GM13977 (cell line): ENCODE data around the gene C1R.

Experiments
- DNase-seq: peaks from one replicate; pipeline ENCODE4 v3.0.0; 2012; ENCODE audit warnings: low spot score
- CTCF ChIP-seq: IDR thresholded peaks from 2 replicates; pipeline ENCODE4 v1.5.1; 2012; ENCODE audit warnings: mild to moderate bottlenecking, control low read depth; ENCODE audit not compliant: insufficient read depth; ENCODE audit errors: extremely low read depth, missing control alignments
- in situ Hi-C: fragments of 300-500 bp; cut with MboI; formaldehyde crosslinking; loops from one replicate; pipeline ENCODE4 v1.12.0; 2022; ENCODE audit warnings: low sequenced_read_pairs, low pct_unique_long_range_greater_than_20kb, mixed read lengths, inconsistent platforms; ENCODE audit not compliant: unreplicated experiment

The C1R gene

GRCh38 chr12:7101047-7101693 lies 8.9 kb upstream of the C1R start:
- DNase-seq, result no peak
- TF ChIP-seq CTCF, result no peak
- in situ Hi-C loops, result loop anchor here (25.0 kb wide), 1 partner anchor 164 kb away; the partner anchor contains the start of genes ATN1, C12orf57 and RNU7-1

DNA sequence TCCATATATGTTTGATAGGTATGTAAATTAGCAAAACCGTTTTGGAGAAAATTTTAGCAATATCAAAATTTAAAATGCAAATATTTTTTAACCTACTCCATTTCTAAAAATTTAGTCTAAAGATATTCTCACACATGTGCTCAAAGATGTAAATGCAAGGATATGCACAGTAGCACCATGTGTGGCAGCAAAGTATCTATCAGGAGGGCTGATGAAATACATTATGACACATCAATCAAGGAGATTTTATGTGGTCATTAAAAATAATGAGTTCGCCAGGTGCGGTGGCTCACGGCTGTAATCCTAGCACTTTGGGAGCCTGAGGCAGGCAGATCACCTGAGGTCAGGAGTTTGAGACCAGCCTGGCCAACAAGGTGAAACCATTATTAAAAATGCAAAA lies 8.0 kb upstream of the C1R start:
- DNase-seq, result no peak
- no peak for TF ChIP-seq CTCF
- in situ Hi-C loops, result loop anchor here (25.0 kb wide), 1 partner anchor 163 kb away; the partner anchor contains the start of genes ATN1, C12orf57 and RNU7-1

GRCh38 chr12:7099290-7099996 lies 7.2 kb upstream of the C1R start:
- no peak for TF ChIP-seq CTCF
- in situ Hi-C loops, result no loop called here
- DNase-seq, result no peak

GRCh38 chr12:7096979-7097378 lies 4.7 kb upstream of the C1R start:
- DNase-seq, result no peak
- TF ChIP-seq CTCF, result no peak
- in situ Hi-C loops, result no loop called here

DNA sequence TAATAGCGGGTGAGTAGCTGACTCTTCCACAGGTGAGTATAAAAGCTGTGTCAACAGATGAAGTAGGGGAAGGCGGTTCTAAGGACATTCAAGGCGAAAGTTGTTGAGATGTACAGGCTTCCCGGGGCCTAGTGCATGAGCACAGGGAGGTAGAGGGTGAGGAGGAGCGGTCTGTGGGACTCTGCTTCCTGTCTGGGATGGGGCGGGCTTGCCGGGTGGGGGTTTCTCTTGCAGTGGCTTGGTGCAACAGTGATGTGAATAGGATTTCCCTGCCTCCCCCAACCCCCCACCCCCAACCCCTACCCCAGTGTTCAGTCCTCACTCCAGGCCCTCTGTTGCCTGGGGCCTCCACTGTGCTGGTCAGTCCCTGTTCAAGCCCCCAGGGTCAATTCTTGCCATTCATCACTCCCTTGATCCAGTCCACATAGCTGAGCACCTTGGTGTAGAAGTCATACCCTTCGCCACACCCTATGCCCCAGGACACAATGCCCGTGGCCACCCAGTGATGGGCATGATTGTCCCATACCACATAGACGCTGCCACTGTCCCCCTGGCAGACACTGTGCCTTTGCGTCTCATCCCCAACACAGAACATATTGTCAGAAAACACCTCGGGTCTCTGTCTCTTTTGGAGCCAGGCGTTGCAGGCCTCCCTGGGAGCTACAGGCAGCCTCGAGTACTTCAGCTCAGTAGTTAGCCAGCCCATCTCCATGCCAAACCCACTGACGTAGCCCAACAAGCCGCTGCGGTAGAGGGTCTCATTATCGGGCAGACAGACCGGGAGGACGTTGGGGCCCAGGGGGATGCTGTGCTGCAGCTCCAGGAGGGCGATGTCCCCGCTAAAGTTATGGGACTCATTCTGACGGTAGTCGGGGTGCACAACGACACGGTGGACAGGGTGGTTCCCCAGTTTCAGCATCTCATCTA lies 4.0 kb upstream of the C1R start:
- in situ Hi-C loops, result no loop called here
- no peak for DNase-seq
- no peak for TF ChIP-seq CTCF

- in situ Hi-C loops, result no loop called here
- DNase-seq, result no peak
- TF ChIP-seq CTCF, result no peak
These were observed 1.6 kb upstream of the C1R start for GRCh38 chr12:7093892-7094291.
